ENCODE data around the gene TYW1.
"Not testable (repeated sequence)": the region's sequence is repeated elsewhere in the genome, so short reads cannot be mapped to it uniquely, and the experiment has no call there.

Gene TYW1

DNA sequence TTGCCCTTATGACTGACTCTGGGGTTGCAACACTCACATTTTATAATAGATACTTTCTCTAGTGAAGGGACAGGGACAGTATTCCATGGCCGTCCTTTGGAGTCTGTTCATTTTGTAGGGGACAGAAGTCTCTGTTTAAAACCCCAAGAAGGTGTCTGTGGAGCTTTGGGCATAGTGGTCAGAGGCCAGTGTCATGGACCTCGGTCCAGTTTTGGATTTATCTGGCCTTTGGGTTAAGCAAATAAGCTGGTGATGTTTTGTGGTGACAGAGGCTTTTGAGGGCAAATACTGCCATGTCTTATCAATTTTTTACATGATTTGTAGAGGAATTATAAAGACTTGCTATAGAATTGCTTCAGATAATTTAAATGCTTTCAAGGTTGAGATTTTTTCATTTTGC is 50.2 kb downstream of the TYW1 start:
- not testable (repeated sequence) for DNase-seq (ENCODE audit: low read depth, low spot score)

DNA sequence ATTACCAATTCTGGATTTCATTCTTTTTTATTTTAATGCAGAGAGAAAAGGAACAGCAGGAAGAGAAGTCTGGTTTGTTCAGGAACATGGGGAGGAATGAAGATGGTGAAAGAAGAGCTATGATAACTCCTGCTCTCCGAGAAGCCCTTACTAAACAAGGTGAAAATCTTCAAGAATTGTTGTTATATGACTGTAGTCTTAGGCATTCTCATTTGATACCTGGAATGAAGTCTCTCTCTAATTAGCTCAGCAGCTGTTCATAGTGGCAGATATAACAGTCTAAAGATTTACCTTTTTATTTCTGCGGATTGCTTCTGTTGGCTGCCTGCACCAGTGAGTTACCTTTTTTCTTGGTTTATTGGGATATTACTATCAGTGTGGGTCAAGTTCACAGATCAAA is 53.3 kb downstream of the TYW1 start:
- DNase-seq (ENCODE audit: low read depth, low spot score) = not testable (repeated sequence)

DNA sequence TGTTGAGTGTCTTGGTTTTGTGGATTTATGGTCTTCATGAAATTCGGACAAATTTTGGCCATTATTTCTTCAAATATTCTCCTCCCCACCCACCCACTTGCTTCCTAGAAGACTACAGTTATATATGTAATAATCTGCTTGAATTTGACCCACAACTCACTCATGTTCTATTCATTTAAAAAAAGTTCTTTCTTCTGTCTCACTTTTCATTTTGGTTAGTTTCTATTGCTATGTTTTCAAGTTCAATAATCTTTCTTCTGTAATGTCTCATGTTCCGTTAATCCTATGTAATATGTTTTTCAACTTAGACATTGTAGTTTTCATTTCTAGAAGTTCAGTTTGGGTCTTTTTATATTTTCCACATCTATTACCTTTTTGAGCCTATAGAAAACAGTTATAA is 55.5 kb downstream of the TYW1 start:
- DNase-seq (ENCODE audit: low read depth, low spot score) = not testable (repeated sequence)

DNA sequence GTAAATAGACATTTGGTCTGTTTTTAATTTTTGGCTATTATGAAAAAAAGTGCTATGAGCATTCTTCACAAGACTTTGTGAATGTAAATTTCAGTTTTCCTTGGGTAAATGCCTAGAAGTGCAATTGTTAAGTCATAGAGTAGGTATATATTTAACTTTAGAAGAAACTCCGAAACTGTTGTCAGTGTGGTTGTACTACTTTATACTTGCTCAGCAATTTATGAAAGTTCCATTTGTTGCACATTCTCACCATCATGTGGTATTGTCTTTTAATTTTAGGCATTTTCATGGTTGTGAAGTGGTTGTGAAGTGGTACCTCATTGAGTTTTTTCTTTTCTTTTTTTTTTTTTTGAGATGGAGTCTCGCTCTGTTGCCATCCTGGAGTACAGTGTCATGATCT is 60.0 kb downstream of the TYW1 start:
- DNase-seq (ENCODE audit: low read depth, low spot score) = no peak

DNA sequence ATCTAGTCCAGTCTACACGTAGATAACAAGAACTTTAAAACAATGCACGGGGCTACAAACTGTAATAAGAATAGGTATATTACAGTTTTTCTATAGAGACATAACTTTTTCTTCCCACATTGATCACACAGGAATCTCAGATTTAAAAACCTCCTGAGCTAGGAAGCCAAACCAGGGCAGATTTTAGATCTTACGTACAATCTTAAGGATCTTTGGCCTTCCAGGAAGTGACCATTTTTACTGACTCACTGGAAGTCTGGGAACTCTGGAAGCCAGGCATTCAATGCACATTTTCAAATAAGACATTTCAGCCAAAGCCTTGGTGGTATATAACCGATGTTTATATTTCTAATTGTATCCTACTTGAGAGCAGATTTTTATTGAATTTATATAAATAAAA is 64.7 kb downstream of the TYW1 start:
- DNase-seq (ENCODE audit: low read depth, low spot score) = not testable (repeated sequence)

DNA sequence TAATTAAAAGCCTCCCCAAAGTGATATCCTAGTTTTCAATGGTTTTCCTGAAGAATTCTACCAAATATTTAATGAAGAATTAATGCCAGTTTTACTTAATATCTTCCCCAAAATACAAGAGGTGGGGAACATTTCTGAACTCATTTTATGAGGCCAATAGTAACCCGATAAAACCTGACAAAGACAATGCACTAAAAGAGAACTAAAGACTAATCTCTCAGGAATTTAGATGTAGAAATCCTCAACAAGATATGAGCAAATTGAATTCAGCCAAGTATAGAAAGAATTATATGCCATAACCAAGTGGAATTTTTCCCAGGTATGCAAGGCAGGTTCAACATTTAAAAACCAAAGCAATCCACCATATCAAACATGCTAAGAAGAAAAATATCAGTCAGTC is 66.2 kb downstream of the TYW1 start:
- not testable (repeated sequence) for DNase-seq (ENCODE audit: low read depth, low spot score)

DNA sequence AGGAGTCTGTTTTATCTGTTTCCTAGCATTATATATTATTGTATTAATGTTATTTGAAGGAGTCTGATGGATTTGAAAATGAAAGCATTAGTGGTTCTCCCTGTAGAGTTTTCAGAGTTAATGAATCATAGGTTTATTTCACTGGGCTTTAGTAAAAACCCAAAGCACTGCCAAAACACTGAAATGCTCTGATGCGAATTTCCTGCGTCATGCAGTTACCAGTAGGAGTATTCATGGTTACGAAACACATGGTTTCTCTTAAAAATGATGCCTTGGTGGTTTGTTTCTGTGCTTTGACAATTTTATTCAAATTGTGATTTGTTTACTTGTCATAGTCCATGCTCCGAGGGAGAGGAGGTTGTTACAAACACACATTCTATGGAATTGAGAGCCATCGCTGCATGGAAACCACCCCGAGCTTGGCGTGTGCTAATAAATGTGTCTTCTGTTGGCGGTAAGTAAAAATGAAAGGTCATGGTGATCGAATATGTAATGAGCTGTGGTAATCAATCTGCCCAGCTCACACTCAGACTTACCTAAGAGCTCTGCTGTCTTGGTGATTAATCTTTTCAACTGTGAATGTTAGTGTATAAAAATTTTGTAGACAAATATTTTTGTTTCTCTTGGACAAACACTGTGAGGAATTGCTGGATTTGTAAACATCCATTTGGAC is 70.5 kb downstream of the TYW1 start:
- not testable (repeated sequence) for DNase-seq (ENCODE audit: low read depth, low spot score)

DNA sequence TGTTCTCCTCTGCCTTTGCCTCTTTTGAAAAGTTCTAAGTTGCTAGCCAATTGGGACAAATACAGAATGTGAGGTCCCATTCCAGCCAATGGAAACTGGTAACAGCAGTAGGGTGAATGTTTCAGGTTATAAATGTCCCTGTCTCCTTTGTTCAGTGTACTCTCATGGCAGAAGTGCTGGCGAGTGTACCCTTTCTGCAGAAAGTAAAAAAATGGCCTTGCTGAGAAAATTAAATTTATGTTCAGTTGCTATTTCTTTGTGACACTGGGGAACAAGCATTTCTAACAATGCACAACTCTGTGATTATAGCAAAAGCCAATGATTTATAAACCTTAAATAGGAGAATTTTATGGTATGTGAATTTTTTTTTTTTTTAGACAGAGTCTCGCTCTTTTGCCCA is 79.5 kb downstream of the TYW1 start:
- DNase-seq (ENCODE audit: low read depth, low spot score) = not testable (repeated sequence)

DNA sequence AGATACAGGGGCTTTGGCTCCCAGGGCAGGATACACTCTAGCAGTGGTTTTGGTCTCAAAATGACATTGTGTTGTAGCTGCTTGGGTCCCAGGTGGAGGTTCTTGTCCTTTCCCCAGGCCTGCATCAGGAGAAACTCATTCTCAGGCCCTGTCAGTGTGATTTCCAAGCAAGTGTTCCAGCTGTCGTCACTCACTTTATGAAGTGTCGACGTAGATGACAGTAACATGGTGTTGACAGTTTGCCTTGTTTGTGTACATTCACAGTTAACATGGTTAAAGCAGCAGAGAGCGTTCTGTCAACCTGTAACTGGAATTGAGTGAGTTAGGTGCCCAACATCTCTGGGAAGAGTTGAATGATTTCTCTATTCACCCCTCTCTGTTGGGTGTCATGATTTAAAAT is 86.2 kb downstream of the TYW1 start:
- not testable (repeated sequence) for DNase-seq (ENCODE audit: low read depth, low spot score)

DNA sequence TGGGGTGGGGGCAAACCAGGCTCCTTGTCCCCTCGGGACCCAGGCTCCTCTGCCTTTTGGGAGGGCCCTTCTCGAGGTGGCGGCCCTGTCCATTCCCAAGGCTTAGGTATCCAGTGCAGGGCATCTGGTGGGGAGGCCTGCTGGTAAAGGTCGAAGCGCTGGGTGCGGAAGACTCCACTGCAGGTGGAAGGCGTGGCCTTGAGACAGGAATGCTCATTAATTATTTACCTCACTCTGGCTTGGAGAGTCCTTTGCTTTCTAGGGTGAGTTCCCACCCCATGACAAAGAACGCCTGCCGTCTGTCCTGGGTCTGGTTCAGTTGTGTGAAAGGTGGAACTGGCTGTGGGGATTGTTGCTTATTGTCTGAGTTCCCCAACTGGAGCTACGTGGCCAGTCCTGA is 92.6 kb downstream of the TYW1 start:
- peak; percentile 59 for DNase-seq (ENCODE audit: low read depth, low spot score)

DNA sequence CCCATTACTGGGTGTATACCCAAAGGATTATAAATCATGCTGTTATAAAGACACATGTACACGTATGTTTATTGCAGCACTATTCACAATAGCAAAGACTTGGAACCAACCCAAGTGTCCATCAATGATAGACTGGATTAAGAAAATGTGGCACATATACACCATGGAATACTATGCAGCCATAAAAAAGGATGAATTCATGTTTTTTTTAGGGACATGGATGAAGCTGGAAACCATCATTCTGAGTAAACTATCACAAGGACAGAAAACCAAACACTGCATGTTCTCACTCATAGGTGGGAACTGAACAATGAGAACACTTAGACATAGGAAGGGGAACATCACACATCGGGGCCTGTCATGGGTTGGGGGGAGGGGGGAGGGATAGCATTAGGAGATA is 94.4 kb downstream of the TYW1 start:
- DNase-seq (ENCODE audit: low read depth, low spot score) = not testable (repeated sequence)

DNA sequence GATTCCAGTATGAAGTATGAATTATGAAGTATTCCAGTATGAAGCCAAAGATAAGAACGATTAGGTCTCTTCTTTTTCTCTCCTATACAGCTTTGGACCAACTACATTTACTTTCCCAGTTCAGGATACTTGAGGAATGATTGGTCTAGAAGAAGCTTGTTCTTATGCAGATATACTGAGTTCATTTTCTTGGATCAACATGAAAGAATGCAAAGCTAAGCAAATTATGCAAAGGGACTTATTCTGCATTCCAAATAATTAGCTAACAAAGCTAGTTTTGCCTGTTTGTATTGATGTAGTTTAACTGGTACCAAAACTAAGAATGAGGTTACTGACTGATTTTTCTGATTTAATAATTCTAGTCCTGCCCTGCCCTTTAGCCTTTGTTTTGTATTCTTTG is 101.4 kb downstream of the TYW1 start:
- not testable (repeated sequence) for DNase-seq (ENCODE audit: low read depth, low spot score)

DNA sequence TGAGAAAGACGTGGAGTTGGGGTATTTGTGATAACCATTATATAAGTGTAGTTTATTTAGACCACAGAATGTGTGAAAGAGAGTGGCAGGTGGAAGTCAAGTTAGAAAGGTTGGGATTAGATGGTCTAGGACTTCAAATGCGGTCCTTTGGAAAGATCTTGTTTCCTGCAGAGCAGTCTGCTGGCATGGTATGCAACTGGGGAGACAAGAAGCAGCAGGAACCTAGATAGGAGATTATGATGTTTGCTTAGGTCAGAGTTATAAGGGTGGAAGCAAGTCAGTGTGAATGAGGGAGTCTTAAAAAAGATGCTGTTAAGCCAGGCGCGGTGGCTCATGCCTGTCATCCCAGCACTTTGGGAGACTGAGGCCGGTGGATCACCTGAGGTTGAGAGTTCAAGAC is 102.8 kb downstream of the TYW1 start:
- DNase-seq (ENCODE audit: low read depth, low spot score) = not testable (repeated sequence)

DNA sequence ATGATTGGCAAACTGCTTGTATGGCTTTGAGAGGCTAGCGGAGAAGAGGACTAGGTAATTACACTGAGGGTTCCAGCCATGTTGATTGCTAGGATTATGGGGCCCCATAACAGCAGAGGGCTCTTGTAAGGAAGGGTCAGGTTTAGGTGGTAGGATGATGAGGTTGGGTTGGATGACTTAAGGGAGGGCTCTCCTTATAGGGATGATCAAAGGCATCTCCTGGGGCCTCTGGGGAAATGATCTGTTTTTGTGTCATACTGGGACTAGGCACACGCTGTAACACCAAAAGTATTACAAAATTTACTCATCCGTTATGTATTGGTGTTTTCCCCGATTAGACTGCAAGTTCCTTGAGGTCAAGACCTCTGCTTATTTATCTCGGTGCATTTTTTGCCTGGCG is 103.4 kb downstream of the TYW1 start:
- not testable (repeated sequence) for DNase-seq (ENCODE audit: low read depth, low spot score)

DNA sequence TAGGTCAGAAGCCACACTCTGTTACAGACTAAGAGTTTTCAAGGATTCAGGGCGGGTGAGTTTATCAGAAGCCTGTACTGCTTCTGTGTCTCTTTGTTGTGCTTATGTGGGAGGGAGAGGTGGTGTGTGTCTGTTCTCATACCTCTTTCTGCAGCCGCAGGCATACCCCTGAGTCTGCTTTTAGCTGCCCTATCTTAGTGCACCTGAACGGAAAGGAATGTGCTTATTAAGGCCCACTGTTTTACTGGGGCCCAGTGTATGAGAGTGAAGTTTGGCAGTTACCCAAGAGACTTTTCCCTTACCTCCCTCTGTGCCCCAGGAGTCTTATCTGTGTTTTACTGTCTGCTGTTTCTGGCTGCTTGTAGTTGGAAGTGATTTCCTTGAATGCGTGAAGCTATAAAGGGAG is 104.3 kb downstream of the TYW1 start:
- DNase-seq (ENCODE audit: low read depth, low spot score) = peak; percentile 92

DNA sequence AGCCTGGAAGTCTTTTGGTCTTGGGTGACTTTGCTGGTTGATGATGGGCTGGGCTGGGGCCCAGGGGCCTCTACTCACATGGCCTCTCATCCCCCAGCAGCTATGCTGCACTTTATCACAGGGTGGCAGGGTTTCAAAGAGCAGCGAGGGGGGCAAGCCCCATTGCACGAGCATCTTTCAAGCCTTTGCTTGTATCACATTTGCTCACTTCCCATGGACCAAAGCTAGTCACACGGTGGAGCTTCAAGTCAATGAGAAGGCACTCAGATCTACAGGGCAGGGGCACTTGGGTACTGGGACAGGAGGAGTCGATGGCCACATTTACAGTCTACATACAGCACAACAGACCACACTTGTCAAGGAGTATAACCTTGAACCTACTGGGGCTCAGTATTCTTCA is 108.3 kb downstream of the TYW1 start:
- DNase-seq (ENCODE audit: low read depth, low spot score) = not testable (repeated sequence)

DNA sequence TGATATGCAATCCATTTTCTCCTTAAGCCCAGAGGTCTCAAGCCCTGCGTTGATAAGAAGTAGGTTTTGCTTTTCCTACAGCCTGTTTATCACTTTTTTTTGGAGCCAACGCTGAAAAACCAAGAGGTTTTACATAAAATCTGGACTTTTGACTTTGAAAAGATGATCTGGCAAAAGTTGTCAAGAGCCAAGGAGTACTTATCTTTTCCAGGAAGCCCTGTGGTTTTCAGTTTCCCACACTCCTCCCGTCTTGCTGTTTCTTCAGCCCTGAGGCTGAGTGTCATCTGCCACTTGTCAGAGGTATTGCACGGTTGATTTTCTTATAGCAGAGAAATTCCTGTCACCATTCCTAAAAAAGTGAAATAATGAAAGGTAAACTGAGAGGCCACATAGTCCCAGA is 108.7 kb downstream of the TYW1 start:
- no peak for DNase-seq (ENCODE audit: low read depth, low spot score)

DNA sequence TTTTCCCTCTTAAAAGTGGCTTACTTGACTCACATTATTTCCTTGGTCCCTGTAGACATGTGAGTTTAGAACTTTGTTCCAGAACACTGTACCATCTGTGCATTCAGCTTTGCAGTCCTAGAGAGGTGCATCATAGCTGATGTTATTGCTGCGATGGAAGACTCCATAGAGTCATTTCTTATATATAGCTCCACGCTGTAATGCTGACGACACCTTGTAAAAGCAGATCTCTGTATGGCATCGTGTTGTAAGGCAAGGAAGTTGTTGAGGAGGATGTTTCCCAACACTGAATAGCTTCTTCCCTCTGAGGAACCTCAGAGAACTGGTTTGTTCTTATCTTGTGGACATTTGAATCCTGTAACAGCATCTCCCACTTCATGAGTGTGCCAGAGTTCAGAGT is 109.6 kb downstream of the TYW1 start:
- DNase-seq (ENCODE audit: low read depth, low spot score) = not testable (repeated sequence)

DNA sequence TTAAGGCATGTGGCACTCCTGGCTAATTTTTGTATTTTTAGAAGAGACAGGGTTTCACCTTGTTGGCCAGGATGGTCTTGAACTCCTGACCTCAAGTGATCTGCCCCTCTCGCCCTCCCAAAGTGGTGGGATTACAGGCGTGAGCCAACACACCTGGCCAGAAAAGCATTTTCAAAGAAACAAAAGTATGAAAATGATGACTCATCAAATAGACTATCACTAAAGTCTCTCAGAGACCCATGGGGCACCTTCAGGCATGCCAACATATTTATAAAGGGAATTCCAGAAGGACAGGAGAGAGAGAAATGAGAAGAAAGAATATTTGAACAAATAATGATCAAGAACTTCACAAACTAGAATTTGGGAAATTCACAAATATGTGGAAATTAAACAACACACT is 114.7 kb downstream of the TYW1 start:
- DNase-seq (ENCODE audit: low read depth, low spot score) = not testable (repeated sequence)

DNA sequence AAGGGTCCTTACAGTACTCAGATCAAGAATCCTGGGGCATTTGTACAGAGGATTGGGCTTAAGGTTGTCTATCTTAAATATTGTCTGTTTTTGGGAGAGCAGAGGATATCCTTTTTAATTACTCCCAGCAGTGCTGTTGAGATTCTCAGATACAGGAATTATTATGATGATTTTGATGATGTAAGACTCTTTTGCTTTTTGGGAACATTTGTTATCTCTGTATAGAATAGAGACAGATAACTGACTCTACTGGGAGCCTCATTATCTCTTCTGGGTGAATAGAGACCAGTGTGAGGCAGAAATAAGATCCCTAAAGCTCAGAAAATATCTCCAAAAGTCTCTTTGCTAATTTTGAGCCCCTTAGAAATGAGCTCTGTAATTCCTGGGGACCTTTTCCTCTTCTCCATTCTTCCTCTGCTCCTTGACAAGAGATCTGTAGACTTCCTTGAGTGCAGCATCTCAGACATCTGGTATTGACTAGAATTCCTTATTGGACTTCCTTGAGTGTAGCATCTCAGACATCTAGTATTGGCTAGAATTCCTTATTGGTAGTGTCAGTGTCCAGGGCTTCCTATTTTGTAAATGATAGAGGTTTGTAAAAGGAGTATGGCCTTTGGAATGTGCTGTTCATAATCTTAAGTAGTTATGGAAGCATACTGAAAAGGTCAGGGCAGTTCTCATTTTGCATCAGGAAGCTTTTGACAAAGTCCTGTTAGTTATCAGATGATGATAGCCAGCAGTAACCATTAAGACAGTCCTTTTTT is 118.0 kb downstream of the TYW1 start:
- DNase-seq (ENCODE audit: low read depth, low spot score) = not testable (repeated sequence)

DNA sequence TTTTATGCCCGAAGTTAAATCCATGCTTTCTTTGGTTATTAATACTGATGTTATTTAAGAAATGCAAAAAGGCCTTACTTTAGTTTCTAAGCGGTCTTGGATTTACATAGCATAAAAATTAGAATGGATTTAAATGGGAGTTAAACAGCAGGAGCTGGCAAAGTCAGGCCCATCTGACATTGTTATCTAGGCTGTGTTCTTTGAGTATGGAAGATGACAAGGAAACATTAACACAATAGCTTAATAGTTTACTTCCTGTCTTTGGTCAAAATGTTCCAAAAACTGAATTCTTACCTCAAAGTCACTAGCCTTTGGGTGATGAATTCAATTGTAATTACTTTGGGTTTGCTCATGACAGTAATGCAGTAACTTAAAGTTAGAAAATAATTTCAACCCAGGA is 123.9 kb downstream of the TYW1 start:
- not testable (repeated sequence) for DNase-seq (ENCODE audit: low read depth, low spot score)

DNA sequence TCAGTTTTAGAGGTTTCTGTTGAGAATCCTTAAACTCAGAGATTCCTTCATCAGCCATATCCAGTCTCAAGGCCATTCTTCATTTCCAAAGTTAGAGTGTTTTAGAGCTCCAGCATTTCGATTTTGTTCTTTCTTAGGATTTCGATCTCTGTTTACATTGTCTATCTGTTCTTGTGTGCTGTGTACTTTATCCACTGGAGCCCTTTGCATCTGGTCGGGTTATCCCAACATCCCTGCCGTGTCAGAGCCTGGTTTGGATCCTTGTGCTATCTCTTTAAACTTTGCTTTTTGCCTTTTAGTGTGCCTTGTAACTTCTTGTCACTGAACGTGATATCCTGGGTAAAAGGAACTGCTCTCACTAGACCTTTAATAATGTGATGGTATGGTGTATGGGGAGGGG is 131.6 kb downstream of the TYW1 start:
- not testable (repeated sequence) for DNase-seq (ENCODE audit: low read depth, low spot score)

DNA sequence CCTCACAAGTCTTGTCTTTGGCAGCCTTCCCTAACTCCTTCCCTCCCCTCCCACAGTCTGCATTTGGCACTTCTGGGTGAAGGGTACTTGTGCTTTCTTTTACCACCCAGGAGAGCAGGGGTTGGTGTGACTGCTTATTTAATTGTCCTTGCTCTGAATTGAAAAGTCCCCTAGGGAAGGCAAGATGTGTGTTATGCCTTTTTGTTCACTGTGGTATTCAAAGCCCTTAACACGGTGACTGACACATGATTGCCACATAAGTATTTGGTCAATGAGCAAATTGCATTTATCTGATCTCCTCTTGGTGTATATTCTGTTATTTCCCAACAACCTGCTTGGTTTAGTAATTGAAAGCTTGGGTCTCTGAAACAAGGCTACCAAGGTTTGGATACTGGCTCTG is 134.1 kb downstream of the TYW1 start:
- DNase-seq (ENCODE audit: low read depth, low spot score) = not testable (repeated sequence)
